ENCODE measurements around the gene KLHL24. TPM values are rescaled to one million over a fixed set of nuclear protein-coding genes. Genes with fewer than 3 reads are reported as not detected.

Gene KLHL24
- total and polyA plus RNA-seq, 2 of the 4 experiments (the other 2 are of a cell fraction): 5.7 to 25.6 TPM

- no peaks in the 10 kb centered on the region for H3K9me1 ChIP-seq (ENCODE audit: insufficient read depth, low read length)
- no peak overlapping the region for H3K23ac ChIP-seq (ENCODE audit: low read depth, low read length)
- CTCF ChIA-PET: no interaction called here
These were observed 19.3 kb downstream of the KLHL24 start for GRCh38 chr3:183654727-183655126.

More at GRCh38 chr3:183654727-183655126, 19.3 kb downstream of the KLHL24 start:
- Histone ChIP-seq H2BK15ac (ENCODE audit: low read depth, low read length) (no peak overlapping the region), H3K14ac (replicated peaks; ENCODE audit: low read depth, low read length) (no peak overlapping the region), H4K91ac (ENCODE audit: insufficient read depth, low read depth, low read length) (no peak overlapping the region), H4K8ac (ENCODE audit: low read depth in 2 of 2, low read length in 2 of 2) (no peak overlapping the region), H4K20me1 (ENCODE audit: insufficient read depth, low read length) (no peaks in the 10 kb centered on the region), H4K5ac (ENCODE audit: low read depth, low read length) (no peak overlapping the region), H3K4me3 (ENCODE audit: insufficient read depth, low read depth, low read length) (no peak overlapping the region), H3K56ac (ENCODE audit: extremely low read depth, insufficient read depth, low read length) (no peak overlapping the region), H2BK5ac (ENCODE audit: low read depth, low read length, poor library complexity, severe bottlenecking) (no peak overlapping the region), H3K9me3 (ENCODE audit: control insufficient read depth, insufficient read depth, low read length) (peaks cover 25% of the 10 kb centered on the region), H3K4me2 (ENCODE audit: low read depth, low read length) (no peak overlapping the region), H3K9ac (ENCODE audit: low read depth, low read length) (no peak overlapping the region), H3K79me1 (ENCODE audit: low read depth in 1 of 2, low read length in 2 of 2) (no peaks in the 10 kb centered on the region; a peak in 1 of 4 replicates), H2AK5ac (ENCODE audit: low read depth, low read length) (no peak overlapping the region), H3K4ac (ENCODE audit: low read depth, low read length) (no peak overlapping the region), H3K27me3 (ENCODE audit: control insufficient read depth, insufficient read depth, low read length) (no peaks in the 10 kb centered on the region), H3K36me3 (ENCODE audit: control insufficient read depth, insufficient read depth, low read length) (peaks cover 25% of the 10 kb centered on the region), H2BK120ac (ENCODE audit: low read depth, low read length) (no peak overlapping the region), H2BK20ac (ENCODE audit: low read depth, low read length) (no peak overlapping the region), H3K27ac (ENCODE audit: insufficient read depth, low read length) (no peak overlapping the region), H3K4me1 (ENCODE audit: control insufficient read depth, insufficient read depth, low read length) (no peaks in the 10 kb centered on the region; the same call in 1 of the 2 replicates), H3K18ac (ENCODE audit: low read depth, low read length) (no peak overlapping the region), H2AK9ac (replicated peaks; ENCODE audit: low read depth, low read length, poor library complexity) (no peak overlapping the region), H2AFZ (replicated peaks; ENCODE audit: low read length, poor library complexity) (no peak overlapping the region)
- POLR2A ChIA-PET (ENCODE audit: unreplicated experiment): no interaction called here
- intact Hi-C loops (cut with micrococcal nuclease): no loop called here
- DNase-seq (no peak), ATAC-seq (ENCODE audit: low read depth) (no peak)
- dilution Hi-C loops (cut with HindIII; ENCODE audit: low sequenced_read_pairs, unreplicated experiment): no loop called here
- WGBS, 2 experiments (ENCODE audit: extremely low coverage in 2 of 2, insufficient read length in 1 of 2): no CpG with 5 or more reads among the region's 1 CpG
- BruUV-seq (replicated peaks): no TSS peak
- in situ Hi-C loops (cut with MboI; ENCODE audit: low sequenced_read_pairs): no loop called here
- no peak for TF ChIP-seq CHD1 (IDR thresholded peaks at IDR 0.05; ENCODE audit: low read depth, low read length)
- peak; percentile 28; the same call in 1 of the 2 replicates for TF ChIP-seq CEBPB (IDR thresholded peaks at IDR 0.05; ENCODE audit: low read depth, low read length)
